OCI-LY1 (cell line): Measurements from ENCODE around the gene CLDN4.

Source experiments
- CTCF ChIP-seq: fragments of 200-600 bp; sonication (generic), shearing (Covaris generic); IDR thresholded peaks from 2 replicates; pipeline ENCODE4 v1.5.1; 2017; ENCODE audit warnings: mild to moderate bottlenecking, antibody characterized with exemption, low read length, moderate library complexity, mixed read lengths
- EZH2 ChIP-seq: fragments of 200-600 bp; sonication (generic), shearing (Covaris generic); IDR thresholded peaks from 2 replicates; pipeline ENCODE4 v1.8.0; 2017; ENCODE audit warnings: borderline replicate concordance, mixed run types, mild to moderate bottlenecking, antibody characterized with exemption, low read length, moderate library complexity, mixed read lengths

GRCh38 chr7:73852500-73852899 lies 21.7 kb downstream of the CLDN4 start:
- no peak for TF ChIP-seq CTCF
- no peak for TF ChIP-seq EZH2
